NCI-H2081 (cell line): Measurements from ENCODE around the gene SEC14L2.
"Not testable (repeated sequence)": the region's sequence is repeated elsewhere in the genome, so short reads cannot be mapped to it uniquely, and the experiment has no call there.

ENCODE experiments used
- DNase-seq, 2 experiments: peaks; one replicate each; lab custom pipeline; 2025; lab: John Stamatoyannopoulos, UW

SEC14L2 gene

DNA sequence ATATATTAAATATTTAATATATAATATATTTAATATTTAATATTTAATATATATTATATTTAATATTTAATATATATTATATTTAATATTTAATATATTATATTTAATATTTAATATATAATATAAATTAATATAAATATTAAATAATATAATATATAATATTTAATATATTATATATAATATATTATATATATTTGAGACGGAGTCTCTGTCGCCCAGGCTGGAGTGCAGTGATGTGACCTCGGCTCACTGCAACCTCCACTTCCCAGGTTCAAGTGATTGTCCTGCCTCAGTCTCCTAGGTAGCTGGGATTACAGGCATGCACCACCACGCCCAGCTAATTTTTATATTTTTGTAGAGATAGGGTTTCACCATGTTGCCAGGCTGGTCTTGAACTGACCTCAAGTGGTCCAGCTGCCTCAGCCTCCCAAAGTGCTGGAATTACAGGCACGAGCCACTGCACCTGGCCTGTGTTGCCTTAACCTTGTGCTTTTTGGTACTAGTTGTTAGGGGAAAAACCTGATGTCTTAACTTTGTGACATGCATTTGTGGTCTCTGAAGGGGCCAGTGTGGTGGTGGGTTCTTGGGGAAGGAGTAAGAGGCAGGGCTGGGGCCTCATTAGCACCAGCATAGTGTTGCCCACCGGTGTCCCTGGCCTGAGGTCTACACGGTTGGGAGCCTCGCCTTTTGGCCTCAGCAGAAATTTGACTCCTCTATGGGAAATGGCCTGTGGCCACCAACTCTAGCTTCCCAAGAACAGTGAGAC, 58.4 kb downstream of the SEC14L2 start:
- no peak for DNase-seq

DNA sequence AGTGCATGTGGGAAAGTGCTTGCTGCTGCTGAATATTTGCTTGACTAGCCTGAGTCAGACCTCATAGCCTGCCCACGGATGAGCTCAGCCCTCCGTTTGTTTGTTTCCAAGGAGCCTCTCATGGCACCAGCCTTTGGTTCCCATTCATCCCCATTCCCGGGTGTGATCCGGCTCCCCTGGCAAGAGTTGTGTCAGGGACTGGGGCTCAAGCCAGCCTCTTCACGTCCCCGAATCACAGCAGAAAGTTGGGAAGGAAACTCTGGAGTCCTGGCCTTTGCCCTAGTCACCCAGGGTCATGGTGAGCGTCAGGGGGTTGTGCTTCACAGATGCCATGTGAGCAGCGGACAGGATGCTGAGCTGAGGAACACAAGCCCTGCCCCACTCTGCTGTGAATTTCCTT, 61.2 kb downstream of the SEC14L2 start:
- DNase-seq: no peak

DNA sequence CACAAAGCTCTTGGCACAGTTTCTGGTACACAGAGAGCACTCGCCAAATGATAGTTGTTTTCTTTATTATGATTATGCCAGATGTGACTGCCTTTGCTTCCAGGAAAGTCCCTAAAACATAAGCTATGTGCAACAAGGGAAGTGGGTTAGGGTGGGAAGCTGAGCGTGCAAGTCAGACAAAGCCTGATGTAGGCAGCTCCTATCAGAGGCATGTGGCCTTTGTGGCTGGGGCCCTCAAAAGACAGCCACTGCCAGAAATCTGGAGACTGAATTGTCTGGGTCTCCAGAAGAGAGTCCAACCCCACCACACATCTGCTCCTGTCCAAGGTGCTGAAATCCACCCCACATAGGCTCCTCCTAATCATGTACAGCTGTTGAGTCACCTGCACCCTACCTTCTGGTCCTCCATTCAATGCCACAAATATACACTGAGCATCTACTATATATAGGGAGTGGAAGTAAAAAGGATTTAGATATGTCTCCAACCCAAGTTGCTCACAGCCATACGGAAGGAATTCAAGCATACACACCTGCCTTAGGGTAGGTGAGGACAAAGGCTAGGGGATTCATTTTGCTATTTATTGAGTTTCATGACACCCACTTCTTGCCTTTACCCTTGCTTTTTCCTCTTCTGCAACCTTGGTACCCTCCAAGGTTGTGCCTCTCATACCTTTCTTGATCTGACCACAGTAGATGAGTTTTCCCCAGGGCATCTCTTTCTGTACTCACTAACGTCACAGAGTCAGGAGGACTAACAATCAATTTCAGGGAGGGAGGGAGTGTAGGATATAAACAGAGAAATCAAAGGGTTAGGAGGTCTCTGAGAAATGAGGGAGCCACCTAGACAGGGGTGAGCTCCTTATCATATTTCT, 62.6 kb downstream of the SEC14L2 start:
- DNase-seq: no peak

DNA sequence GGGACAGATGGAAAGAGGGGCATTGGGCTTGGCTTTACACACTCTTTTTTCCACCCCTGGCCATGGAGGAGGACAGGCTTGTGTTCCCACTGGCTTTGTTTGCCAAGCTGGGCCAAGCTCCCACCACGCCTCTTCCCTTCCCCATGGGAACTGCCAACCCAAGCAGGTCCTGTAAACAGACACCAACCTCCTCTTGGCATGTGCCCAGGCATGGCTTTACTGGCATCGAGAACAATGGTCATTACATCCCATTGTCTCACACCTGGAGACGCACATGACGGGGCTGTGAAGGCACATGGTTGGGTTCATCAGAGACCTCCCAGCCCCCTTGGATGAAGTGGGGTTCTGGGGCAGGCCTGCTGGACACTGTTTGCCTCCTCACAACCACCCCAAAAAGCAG, 63.3 kb downstream of the SEC14L2 start:
- peak; percentile 49 to 70 for DNase-seq

DNA sequence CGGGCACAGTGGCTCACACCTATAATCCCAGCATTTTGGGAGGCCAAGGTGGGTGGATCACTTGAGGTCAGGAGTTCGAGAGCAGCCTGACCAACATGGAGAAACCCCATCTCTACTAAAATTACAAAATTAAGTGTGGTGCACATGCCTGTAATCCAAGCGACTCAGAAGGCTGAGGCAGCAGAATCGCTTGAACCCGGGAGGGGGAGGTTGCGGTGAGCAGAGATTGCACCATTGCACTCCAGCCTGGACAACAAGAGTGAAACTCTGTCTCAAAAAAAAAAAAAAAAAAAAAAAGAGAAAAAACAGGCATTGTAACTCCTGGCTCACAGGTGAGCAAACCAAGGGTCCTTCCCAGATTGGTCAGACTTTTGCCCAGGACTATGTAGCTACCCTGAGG, 63.7 kb downstream of the SEC14L2 start:
- not testable (repeated sequence) for DNase-seq

DNA sequence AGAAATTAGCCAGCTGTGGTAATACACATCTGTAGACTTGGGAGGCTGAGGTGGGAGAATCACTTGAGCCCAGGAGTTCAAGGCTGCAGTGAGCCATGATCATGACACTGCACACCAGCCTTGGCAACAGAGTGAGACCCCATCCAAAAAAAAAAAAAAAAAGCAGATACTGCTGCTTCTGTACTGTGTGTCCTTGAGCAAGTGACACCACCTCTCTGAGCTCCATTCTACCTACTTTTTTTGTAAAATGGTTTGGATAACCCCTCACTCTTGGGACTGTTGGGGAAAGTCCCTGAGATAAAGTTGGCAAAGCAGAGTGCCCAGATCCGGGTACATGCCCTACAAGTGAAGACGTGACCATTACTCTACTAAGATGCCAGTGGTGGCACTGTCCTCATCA, 72.3 kb downstream of the SEC14L2 start:
- no peak for DNase-seq

DNA sequence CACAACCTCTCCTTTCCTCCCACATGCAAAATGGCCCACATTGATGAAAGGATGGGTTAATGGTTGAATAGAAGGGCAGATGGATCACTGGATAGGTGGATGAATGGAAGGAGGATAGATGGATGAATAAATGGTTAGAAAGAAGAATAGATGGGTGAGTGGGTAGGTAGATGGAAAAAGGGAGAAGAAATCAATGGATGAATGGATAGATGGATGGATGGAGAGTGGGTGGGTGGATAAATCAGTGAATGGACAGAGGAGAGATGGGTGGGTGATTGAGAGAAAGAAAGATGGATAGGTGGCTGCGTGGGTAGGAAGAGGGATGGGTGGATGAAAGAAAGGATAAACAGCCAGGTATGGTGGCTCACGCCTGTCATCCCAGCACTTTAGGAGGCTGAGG, 73.8 kb downstream of the SEC14L2 start:
- no peak for DNase-seq

DNA sequence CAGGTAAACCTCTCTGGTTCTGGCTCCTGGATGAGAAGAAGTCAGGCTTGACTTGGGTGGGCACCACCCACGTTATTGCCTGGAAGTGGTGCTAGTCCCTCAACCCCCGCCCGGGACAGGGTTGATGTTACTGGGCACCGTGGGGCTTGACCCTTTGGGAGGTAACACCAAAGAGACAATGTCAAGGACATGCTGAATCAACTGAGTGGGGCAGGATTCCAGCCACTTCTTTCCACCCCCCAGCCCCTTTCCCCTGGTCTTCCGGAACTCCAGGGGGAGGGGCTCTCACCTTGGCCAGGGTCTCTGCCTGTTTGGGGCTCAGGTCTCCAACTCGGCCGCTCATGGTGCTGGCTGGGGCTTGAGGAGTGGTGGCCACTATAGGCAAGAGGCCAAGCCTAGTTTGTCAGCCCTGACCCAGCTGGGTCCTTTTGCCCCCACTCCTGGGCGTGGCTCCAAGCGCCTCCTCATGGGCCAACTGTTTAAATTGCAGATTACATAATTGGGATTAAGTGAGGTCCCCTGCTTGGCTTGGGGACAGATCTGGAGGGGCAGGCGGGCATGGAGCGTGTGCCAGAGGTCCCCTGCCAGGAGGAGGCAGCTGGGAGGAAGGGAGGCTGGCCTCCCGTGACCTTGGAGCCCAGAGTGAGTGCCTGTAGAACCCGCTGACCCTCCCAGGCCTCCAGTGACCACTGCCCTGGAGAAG, 74.9 kb downstream of the SEC14L2 start, which contains the start of gene SEC14L3:
Gene SEC14L3, minus strand, starts transcription at position 402 of the 703 bp plus-strand sequence. Its CDS starts 59 bp downstream, at position 343.
- no peak for DNase-seq

DNA sequence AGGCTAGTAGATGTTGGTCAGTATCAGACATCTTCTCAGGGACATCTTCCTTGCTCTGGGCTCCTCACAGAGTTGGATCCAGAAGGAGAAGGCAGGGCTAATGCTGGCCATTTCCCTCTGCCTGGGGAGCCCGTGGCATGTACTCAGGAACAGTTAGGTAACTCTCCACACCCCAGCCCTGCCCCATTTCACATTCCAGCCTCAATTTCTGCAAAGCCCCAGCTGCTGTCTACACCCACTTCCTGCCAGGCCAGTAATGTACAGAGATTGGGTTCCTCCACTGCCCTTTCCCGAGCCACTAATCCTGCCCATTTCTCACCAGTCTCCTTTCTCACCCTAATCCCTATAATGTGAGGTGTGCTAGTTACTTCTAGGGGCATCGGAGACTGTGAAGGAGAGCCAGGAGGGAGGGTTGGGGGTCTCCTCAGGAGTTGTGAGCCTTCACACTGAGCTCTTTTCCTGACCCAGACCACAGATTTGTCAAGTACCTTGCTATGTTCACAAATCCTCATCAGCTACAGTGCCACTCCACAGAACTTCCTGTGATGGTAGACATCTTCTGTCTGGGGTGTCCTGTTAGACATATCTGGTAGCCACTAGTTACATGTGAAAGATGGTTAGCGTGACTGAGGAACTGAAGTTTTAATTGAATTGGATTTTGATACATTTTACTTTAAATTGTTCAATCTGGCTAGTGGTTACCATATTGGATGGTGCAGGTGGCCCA, 76.3 kb downstream of the SEC14L2 start:
- no peak for DNase-seq

DNA sequence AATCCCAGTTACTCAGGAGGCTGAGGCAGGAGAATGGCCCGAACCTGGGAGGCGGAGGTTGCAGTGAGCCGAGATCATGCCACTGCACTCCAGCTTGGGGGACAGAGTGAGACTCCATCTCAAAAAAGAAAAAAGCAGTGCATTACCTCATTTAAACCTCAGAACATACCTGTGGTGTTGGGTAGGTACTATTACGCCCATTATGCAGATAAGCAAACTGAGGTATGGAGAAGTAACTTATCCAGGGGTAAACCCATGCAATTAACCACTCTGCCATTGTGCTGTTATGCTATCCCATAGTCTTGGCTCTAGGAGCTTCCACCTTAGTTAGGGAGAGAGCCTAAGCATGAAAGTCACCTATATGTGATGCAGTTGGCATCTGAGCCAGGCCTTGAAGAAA, 77.3 kb downstream of the SEC14L2 start:
- no peak for DNase-seq
